HEK293T (cell line): ENCODE measurements around the gene GPR37L1.

Experiments used
- BHLHE40 ChIP-seq: fragments of 450-650 bp; IDR thresholded peaks from 2 replicates; pipeline ENCODE4 v1.6.1; 2016; ENCODE audit warnings: mild to moderate bottlenecking, moderate library complexity, borderline replicate concordance
- CTBP1 ChIP-seq: fragments of 450-650 bp; IDR thresholded peaks from 2 replicates; pipeline ENCODE4 v1.6.1; 2016; ENCODE audit warnings: borderline replicate concordance
- ELF4 ChIP-seq: fragments of 450-650 bp; IDR thresholded peaks from 2 replicates; pipeline ENCODE4 v1.6.1; 2017; ENCODE audit warnings: antibody characterized with exemption
- FOXA1 ChIP-seq: fragments of 450-650 bp; IDR thresholded peaks from 2 replicates; pipeline ENCODE4 v1.6.1; 2016; ENCODE audit warnings: mild to moderate bottlenecking
- FOXK2 ChIP-seq: fragments of 450-650 bp; IDR thresholded peaks from 2 replicates; pipeline ENCODE4 v1.6.1; 2016; ENCODE audit warnings: mild to moderate bottlenecking
- FOXM1 ChIP-seq: fragments of 450-650 bp; IDR thresholded peaks from 2 replicates; pipeline ENCODE4 v1.6.1; 2017; ENCODE audit warnings: mild to moderate bottlenecking, borderline replicate concordance
- HDGF ChIP-seq: fragments of 450-650 bp; IDR thresholded peaks from 2 replicates; pipeline ENCODE4 v1.6.1; 2017; ENCODE audit warnings: antibody characterized with exemption, borderline replicate concordance
- L3MBTL2 ChIP-seq: fragments of 450-650 bp; conservative IDR thresholded peaks from 2 replicates; pipeline ENCODE4 v1.6.1; 2016; ENCODE audit warnings: mild to moderate bottlenecking
- LEF1 ChIP-seq: fragments of 450-650 bp; IDR thresholded peaks from 2 replicates; pipeline ENCODE4 v1.6.1; 2017; ENCODE audit warnings: mild to moderate bottlenecking, borderline replicate concordance
- NFRKB ChIP-seq: fragments of 450-650 bp; IDR thresholded peaks from 2 replicates; pipeline ENCODE4 v1.6.1; 2016; ENCODE audit warnings: mild to moderate bottlenecking, moderate library complexity
- SP1 ChIP-seq: fragments of 450-650 bp; IDR thresholded peaks from 2 replicates; pipeline ENCODE4 v1.6.1; 2017
- SUZ12 ChIP-seq: fragments of 450-650 bp; IDR thresholded peaks from 2 replicates; pipeline ENCODE4 v1.6.1; 2016; ENCODE audit warnings: mild to moderate bottlenecking
- ZNF384 ChIP-seq: fragments of 450-650 bp; IDR thresholded peaks from 2 replicates; pipeline ENCODE4 v1.6.1; 2016
- TF ChIP-seq, protein P1 (sequence below): fragments of 450-650 bp; IDR thresholded peaks from 2 replicates; pipeline ENCODE4 v1.6.1; 2016

DNA sequence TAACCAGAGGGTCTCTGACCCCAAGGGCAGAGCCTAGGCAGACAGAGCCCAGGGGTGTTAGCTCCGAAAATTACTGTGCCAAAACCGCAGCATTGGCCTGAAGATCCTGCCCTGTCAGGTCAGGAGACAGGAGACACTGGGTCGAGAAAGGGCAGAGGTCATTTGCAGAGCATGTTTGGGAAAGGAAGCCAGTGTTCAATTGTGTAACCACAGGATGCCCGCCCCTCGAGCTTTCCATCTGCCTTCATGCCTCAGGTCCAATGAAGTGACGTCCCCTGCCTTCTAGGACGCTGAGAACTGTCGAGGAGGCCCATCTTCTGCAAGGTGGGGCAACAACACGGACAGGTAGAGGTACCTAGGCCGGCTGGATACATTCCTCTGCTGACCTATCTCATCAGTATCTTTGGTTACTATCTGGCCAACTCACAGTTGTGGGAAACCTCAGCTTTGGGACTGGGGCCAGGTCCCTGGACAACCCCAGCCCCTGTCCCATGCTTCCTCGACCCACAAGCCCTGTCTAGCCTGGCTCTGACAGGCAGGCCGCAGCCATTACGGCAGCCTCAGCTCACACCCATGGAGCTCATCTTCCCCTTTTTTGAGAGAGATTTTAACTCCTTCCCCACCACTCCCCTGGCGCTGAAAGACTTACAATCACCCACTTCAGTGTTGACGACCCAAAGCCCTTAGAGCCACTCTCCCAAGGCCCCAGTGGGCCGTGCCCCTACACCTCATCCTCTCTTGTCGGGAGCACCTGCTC, 20.5 kb downstream of the GPR37L1 start:
- TF ChIP-seq BHLHE40 (no peak), HDGF (no peak), FOXM1 (no peak), ELF4 (no peak), LEF1 (no peak), SP1 (no peak), NFRKB (no peak), FOXK2 (no peak), FOXA1 (no peak), ZNF384 (no peak), SUZ12 (no peak), L3MBTL2 (no peak), CTBP1 (no peak)
- TF ChIP-seq, protein P1, sequence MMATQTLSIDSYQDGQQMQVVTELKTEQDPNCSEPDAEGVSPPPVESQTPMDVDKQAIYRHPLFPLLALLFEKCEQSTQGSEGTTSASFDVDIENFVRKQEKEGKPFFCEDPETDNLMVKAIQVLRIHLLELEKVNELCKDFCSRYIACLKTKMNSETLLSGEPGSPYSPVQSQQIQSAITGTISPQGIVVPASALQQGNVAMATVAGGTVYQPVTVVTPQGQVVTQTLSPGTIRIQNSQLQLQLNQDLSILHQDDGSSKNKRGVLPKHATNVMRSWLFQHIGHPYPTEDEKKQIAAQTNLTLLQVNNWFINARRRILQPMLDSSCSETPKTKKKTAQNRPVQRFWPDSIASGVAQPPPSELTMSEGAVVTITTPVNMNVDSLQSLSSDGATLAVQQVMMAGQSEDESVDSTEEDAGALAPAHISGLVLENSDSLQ = peak; percentile 37; the same call in 1 of the 2 replicates
